ENCODE measurements around the gene FANCC.
"Not testable (repeated sequence)": the region's sequence is repeated elsewhere in the genome, so short reads cannot be mapped to it uniquely, and the experiment has no call there.

FANCC gene

GRCh38 chr9:95276395-95276954 is 41.0 kb downstream of the FANCC start:
- Histone ChIP-seq H3K9ac (ENCODE audit: low read length) (no peak overlapping the region), H3K27me3 (ENCODE audit: control insufficient read depth in 1 of 2, insufficient read depth in 2 of 2, low read length in 2 of 2) (no peaks in the 10 kb centered on the region), H3K36me3 (ENCODE audit: insufficient read depth, low read length) (no peaks in the 10 kb centered on the region), H3K9me3 (ENCODE audit: low read length) (no peaks in the 10 kb centered on the region), H3K4me3 (ENCODE audit: low read depth in 1 of 2, low read length in 2 of 2) (no peak overlapping the region), H3K4me1 (ENCODE audit: insufficient read depth, low read length) (no peaks in the 10 kb centered on the region), H3K27ac (ENCODE audit: low read depth, low read length) (no peak overlapping the region)

- H3K36me3 ChIP-seq (ENCODE audit: insufficient read depth, low read length); H3K9me3 ChIP-seq (ENCODE audit: low read length); H3K4me3 ChIP-seq (ENCODE audit: low read depth in 1 of 2, low read length in 2 of 2); H3K4me1 ChIP-seq (ENCODE audit: insufficient read depth, low read length); H3K27me3 ChIP-seq (ENCODE audit: control insufficient read depth in 1 of 2, insufficient read depth in 2 of 2, low read length in 2 of 2); H3K9ac ChIP-seq (ENCODE audit: low read length); H3K27ac ChIP-seq (ENCODE audit: low read depth, low read length): not testable (repeated sequence)
These were observed 43.3 kb downstream of the FANCC start for GRCh38 chr9:95274160-95274559.

GRCh38 chr9:95273369-95274022 is 44.0 kb downstream of the FANCC start:
- no peaks in the 10 kb centered on the region for H3K9me3 ChIP-seq (ENCODE audit: low read length)
- no peak overlapping the region for H3K4me3 ChIP-seq (ENCODE audit: low read depth in 1 of 2, low read length in 2 of 2)
- no peaks in the 10 kb centered on the region for H3K27me3 ChIP-seq (ENCODE audit: control insufficient read depth in 1 of 2, insufficient read depth in 2 of 2, low read length in 2 of 2)
- no peaks in the 10 kb centered on the region for H3K36me3 ChIP-seq (ENCODE audit: insufficient read depth, low read length)
- H3K9ac ChIP-seq (ENCODE audit: low read length), result no peak overlapping the region
- H3K27ac ChIP-seq (ENCODE audit: low read depth, low read length), result no peak overlapping the region
- no peaks in the 10 kb centered on the region for H3K4me1 ChIP-seq (ENCODE audit: insufficient read depth, low read length)

- Histone ChIP-seq H3K27me3 (ENCODE audit: control insufficient read depth in 1 of 2, insufficient read depth in 2 of 2, low read length in 2 of 2) (no peaks in the 10 kb centered on the region), H3K9ac (ENCODE audit: low read length) (no peak overlapping the region), H3K4me3 (ENCODE audit: low read depth in 1 of 2, low read length in 2 of 2) (no peak overlapping the region), H3K36me3 (ENCODE audit: insufficient read depth, low read length) (no peaks in the 10 kb centered on the region), H3K27ac (ENCODE audit: low read depth, low read length) (no peak overlapping the region), H3K9me3 (ENCODE audit: low read length) (no peaks in the 10 kb centered on the region), H3K4me1 (ENCODE audit: insufficient read depth, low read length) (no peaks in the 10 kb centered on the region)
These were observed 44.7 kb downstream of the FANCC start for GRCh38 chr9:95272830-95273229.

GRCh38 chr9:95270790-95271189 is 46.7 kb downstream of the FANCC start:
- Histone ChIP-seq H3K36me3 (ENCODE audit: insufficient read depth, low read length) (no peaks in the 10 kb centered on the region), H3K27me3 (ENCODE audit: control insufficient read depth in 1 of 2, insufficient read depth in 2 of 2, low read length in 2 of 2) (no peaks in the 10 kb centered on the region), H3K9me3 (ENCODE audit: low read length) (no peaks in the 10 kb centered on the region), H3K27ac (ENCODE audit: low read depth, low read length) (no peak overlapping the region), H3K4me3 (ENCODE audit: low read depth in 1 of 2, low read length in 2 of 2) (no peak overlapping the region), H3K9ac (ENCODE audit: low read length) (no peak overlapping the region), H3K4me1 (ENCODE audit: insufficient read depth, low read length) (no peaks in the 10 kb centered on the region)

- not testable (repeated sequence) for H3K36me3 ChIP-seq (ENCODE audit: insufficient read depth, low read length); H3K4me1 ChIP-seq (ENCODE audit: insufficient read depth, low read length); H3K27me3 ChIP-seq (ENCODE audit: control insufficient read depth in 1 of 2, insufficient read depth in 2 of 2, low read length in 2 of 2); H3K9me3 ChIP-seq (ENCODE audit: low read length); H3K27ac ChIP-seq (ENCODE audit: low read depth, low read length); H3K9ac ChIP-seq (ENCODE audit: low read length); H3K4me3 ChIP-seq (ENCODE audit: low read depth in 1 of 2, low read length in 2 of 2)
These were observed 47.4 kb downstream of the FANCC start for GRCh38 chr9:95269803-95270773.

- Histone ChIP-seq H3K9me3 (ENCODE audit: low read length) (no peaks in the 10 kb centered on the region), H3K4me1 (ENCODE audit: insufficient read depth, low read length) (no peaks in the 10 kb centered on the region), H3K9ac (ENCODE audit: low read length) (no peak overlapping the region), H3K27ac (ENCODE audit: low read depth, low read length) (no peak overlapping the region), H3K36me3 (ENCODE audit: insufficient read depth, low read length) (no peaks in the 10 kb centered on the region), H3K27me3 (ENCODE audit: control insufficient read depth in 1 of 2, insufficient read depth in 2 of 2, low read length in 2 of 2) (no peaks in the 10 kb centered on the region), H3K4me3 (ENCODE audit: low read depth in 1 of 2, low read length in 2 of 2) (no peak overlapping the region)
These were observed 48.8 kb downstream of the FANCC start for GRCh38 chr9:95268681-95269080.

GRCh38 chr9:95266649-95267048 is 50.9 kb downstream of the FANCC start:
- Histone ChIP-seq H3K27me3 (ENCODE audit: control insufficient read depth in 1 of 2, insufficient read depth in 2 of 2, low read length in 2 of 2) (no peaks in the 10 kb centered on the region), H3K4me3 (ENCODE audit: low read depth in 1 of 2, low read length in 2 of 2) (no peak overlapping the region), H3K9me3 (ENCODE audit: low read length) (no peaks in the 10 kb centered on the region), H3K36me3 (ENCODE audit: insufficient read depth, low read length) (no peaks in the 10 kb centered on the region), H3K9ac (ENCODE audit: low read length) (no peak overlapping the region), H3K27ac (ENCODE audit: low read depth, low read length) (no peak overlapping the region), H3K4me1 (ENCODE audit: insufficient read depth, low read length) (no peaks in the 10 kb centered on the region)

GRCh38 chr9:95265960-95266359 is 51.5 kb downstream of the FANCC start:
- Histone ChIP-seq H3K4me1 (ENCODE audit: insufficient read depth, low read length) (no peaks in the 10 kb centered on the region), H3K9ac (ENCODE audit: low read length) (no peak overlapping the region), H3K36me3 (ENCODE audit: insufficient read depth, low read length) (no peaks in the 10 kb centered on the region), H3K27me3 (ENCODE audit: control insufficient read depth in 1 of 2, insufficient read depth in 2 of 2, low read length in 2 of 2) (no peaks in the 10 kb centered on the region), H3K9me3 (ENCODE audit: low read length) (no peaks in the 10 kb centered on the region), H3K4me3 (ENCODE audit: low read depth in 1 of 2, low read length in 2 of 2) (no peak overlapping the region), H3K27ac (ENCODE audit: low read depth, low read length) (no peak overlapping the region)

GRCh38 chr9:95264954-95265615 is 52.4 kb downstream of the FANCC start:
- no peak overlapping the region for H3K27ac ChIP-seq (ENCODE audit: low read depth, low read length)
- no peak overlapping the region for H3K4me3 ChIP-seq (ENCODE audit: low read depth in 1 of 2, low read length in 2 of 2)
- no peaks in the 10 kb centered on the region for H3K9me3 ChIP-seq (ENCODE audit: low read length)
- no peaks in the 10 kb centered on the region for H3K36me3 ChIP-seq (ENCODE audit: insufficient read depth, low read length)
- H3K9ac ChIP-seq (ENCODE audit: low read length), result no peak overlapping the region
- H3K27me3 ChIP-seq (ENCODE audit: control insufficient read depth in 1 of 2, insufficient read depth in 2 of 2, low read length in 2 of 2), result no peaks in the 10 kb centered on the region
- no peaks in the 10 kb centered on the region for H3K4me1 ChIP-seq (ENCODE audit: insufficient read depth, low read length)

GRCh38 chr9:95261890-95262289 is 55.6 kb downstream of the FANCC start:
- Histone ChIP-seq H3K9ac (ENCODE audit: low read length) (no peak overlapping the region), H3K4me3 (ENCODE audit: low read depth in 1 of 2, low read length in 2 of 2) (no peak overlapping the region), H3K9me3 (ENCODE audit: low read length) (no peaks in the 10 kb centered on the region), H3K27ac (ENCODE audit: low read depth, low read length) (no peak overlapping the region), H3K36me3 (ENCODE audit: insufficient read depth, low read length) (no peaks in the 10 kb centered on the region), H3K4me1 (ENCODE audit: insufficient read depth, low read length) (no peaks in the 10 kb centered on the region), H3K27me3 (ENCODE audit: control insufficient read depth in 1 of 2, insufficient read depth in 2 of 2, low read length in 2 of 2) (no peaks in the 10 kb centered on the region)
